RWPE2 (cell line): Measurements from ENCODE around the gene R3HDM4.
A peak's percentile ranks its signal among the peaks of the same experiment; 100 is the strongest.

Experiments
- ATAC-seq: fragments of 200-7000 bp; cut with Tn5 transposase; 3 replicates; pipeline ENCODE4 v1.9.1; 2021; ENCODE audit warnings: low read depth
- DNase-seq: peaks from one replicate; pipeline ENCODE4 v3.0.0-alpha.2; 2020; ENCODE audit warnings: low spot score
- H3K27ac ChIP-seq: fragments of 450-650 bp; 2 replicates; pipeline ENCODE4 v1.5.1; 2017; ENCODE audit warnings: mild to moderate bottlenecking; ENCODE audit not compliant: poor library complexity, severe bottlenecking
- H3K27me3 ChIP-seq: fragments of 250-450 bp; sonication (Bioruptor Pico); 2 replicates; pipeline ENCODE4 v1.5.1; 2021; ENCODE audit warnings: mild to moderate bottlenecking, moderate library complexity; ENCODE audit not compliant: insufficient read depth, poor library complexity, severe bottlenecking
- H3K36me3 ChIP-seq: fragments of 250-450 bp; sonication (Bioruptor Pico); 2 replicates; pipeline ENCODE4 v1.5.1; 2020; ENCODE audit warnings: low read depth, mild to moderate bottlenecking, moderate library complexity
- H3K4me1 ChIP-seq: fragments of 250-450 bp; sonication (Bioruptor Pico); 2 replicates; pipeline ENCODE4 v1.5.1; 2021; ENCODE audit warnings: mild to moderate bottlenecking, moderate library complexity; ENCODE audit not compliant: insufficient read depth, poor library complexity, severe bottlenecking
- H3K4me3 ChIP-seq: fragments of 250-450 bp; sonication (Bioruptor Pico); 2 replicates; pipeline ENCODE4 v1.5.1; 2021; ENCODE audit warnings: mild to moderate bottlenecking, moderate library complexity; ENCODE audit not compliant: severe bottlenecking
- H3K9me3 ChIP-seq: fragments of 250-450 bp; sonication (Bioruptor Pico); 2 replicates; pipeline ENCODE4 v1.5.1; 2021; ENCODE audit warnings: mild to moderate bottlenecking, moderate library complexity; ENCODE audit not compliant: severe bottlenecking
- TF ChIP-seq, protein P1 (sequence below): fragments of 450-650 bp; IDR thresholded peaks from one replicate; pipeline ENCODE4 v1.5.1; 2017; ENCODE audit warnings: mild to moderate bottlenecking, moderate library complexity; ENCODE audit not compliant: poor library complexity, severe bottlenecking

Gene R3HDM4

DNA sequence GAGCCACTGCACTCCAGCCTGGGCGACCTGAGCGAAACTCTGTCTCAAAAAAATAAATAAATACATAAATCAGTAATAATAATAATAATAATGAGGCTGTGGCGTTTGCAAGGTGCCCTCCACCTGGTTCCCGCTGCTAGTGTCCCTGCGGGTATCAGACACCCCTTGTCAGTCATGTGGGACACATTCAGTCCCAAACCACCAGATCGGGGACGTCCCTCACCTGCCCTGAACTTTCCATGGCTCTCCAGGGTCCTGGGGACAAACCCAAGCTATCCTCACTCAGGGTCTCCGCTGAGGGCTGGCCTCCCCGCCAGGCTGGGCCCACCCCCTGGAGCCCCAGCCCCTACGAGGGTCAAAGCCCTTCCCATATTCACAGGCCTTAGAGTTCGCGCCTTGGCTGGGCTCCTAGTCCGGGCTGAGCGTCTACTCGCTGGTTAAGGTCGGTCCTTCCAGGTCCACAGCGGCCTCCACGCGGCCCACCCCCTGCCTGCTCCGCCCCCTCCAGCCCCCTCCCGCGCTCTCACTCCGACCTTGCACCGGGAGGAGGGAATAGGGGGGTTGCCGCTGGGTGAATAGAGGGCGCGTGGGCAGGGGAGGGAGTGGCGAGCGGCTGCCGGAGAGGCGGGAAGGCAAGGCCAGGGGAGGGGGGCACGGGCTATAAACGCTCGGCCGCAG, 3.8 kb upstream of the R3HDM4 start:
- no peaks in the 10 kb centered on the region for H3K4me1 ChIP-seq
- TF ChIP-seq, protein P1, sequence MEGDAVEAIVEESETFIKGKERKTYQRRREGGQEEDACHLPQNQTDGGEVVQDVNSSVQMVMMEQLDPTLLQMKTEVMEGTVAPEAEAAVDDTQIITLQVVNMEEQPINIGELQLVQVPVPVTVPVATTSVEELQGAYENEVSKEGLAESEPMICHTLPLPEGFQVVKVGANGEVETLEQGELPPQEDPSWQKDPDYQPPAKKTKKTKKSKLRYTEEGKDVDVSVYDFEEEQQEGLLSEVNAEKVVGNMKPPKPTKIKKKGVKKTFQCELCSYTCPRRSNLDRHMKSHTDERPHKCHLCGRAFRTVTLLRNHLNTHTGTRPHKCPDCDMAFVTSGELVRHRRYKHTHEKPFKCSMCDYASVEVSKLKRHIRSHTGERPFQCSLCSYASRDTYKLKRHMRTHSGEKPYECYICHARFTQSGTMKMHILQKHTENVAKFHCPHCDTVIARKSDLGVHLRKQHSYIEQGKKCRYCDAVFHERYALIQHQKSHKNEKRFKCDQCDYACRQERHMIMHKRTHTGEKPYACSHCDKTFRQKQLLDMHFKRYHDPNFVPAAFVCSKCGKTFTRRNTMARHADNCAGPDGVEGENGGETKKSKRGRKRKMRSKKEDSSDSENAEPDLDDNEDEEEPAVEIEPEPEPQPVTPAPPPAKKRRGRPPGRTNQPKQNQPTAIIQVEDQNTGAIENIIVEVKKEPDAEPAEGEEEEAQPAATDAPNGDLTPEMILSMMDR, result no peak

DNA sequence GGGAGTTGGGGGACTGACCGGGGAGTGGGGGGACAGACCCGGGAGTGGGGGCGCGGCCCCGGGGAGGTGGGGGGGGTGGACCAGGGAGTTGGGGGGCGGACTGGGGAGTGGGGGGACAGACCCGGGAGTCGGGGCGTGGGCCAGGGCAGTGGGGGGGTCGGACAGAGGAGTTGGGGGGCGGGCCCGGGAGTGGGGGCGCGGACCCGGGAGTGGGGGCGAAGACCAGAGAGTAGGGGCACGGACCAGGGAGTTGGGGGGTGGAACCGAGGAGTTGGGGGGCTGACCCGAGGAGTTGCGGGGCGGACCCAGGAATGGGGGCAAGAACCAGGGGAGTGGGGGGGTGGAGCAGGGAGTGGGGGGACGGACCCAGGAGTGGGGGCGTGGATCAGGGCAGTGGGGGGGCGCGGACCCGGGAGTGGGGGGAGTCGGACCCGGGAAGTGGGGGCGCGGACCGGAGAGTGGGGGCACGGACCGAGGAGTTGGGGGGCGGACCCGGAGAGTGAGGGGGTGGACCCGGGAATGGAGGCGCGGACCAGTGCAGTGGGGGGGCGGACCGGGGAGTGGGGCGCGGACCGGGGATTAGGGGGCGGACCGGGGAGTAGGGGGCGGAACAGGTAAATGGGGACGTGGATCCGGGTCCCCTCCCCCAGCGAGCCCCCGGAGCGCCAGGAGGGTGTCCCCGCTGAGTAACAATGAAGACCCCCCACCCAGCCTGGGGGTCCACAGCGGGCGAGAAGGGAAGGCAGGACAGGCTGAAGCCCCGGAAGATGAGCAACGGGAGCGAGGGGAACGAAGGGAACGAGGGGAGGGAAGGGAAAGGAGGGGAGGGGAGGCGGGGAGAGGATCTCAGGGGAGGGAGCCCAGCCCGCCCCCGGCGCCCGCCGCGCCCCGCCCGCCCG, 589 bp downstream of the R3HDM4 start:
- Histone ChIP-seq H3K4me1 (peaks cover 10% of the 10 kb centered on the region), H3K36me3 (peaks cover 21% of the 10 kb centered on the region), H3K27me3 (peaks cover 5% of the 10 kb centered on the region), H3K27ac (peak overlapping the region; percentile 69), H3K9me3 (no peaks in the 10 kb centered on the region), H3K4me3 (peak overlapping the region; percentile 72)
- TF ChIP-seq, protein P1, result no peak
- ATAC-seq (peak; percentile 13; the same call in 1 of the 3 replicates), DNase-seq (peak; percentile 49)

More for the DNA sequence above, 3.8 kb upstream of the R3HDM4 start:
- H3K27ac ChIP-seq, result no peak overlapping the region
- peak; percentile 42 for DNase-seq
- H3K36me3 ChIP-seq, result no peaks in the 10 kb centered on the region
- H3K4me3 ChIP-seq, result no peak overlapping the region
- peaks cover 40% of the 10 kb centered on the region for H3K27me3 ChIP-seq
- no peaks in the 10 kb centered on the region for H3K9me3 ChIP-seq
- no peak for ATAC-seq

DNA sequence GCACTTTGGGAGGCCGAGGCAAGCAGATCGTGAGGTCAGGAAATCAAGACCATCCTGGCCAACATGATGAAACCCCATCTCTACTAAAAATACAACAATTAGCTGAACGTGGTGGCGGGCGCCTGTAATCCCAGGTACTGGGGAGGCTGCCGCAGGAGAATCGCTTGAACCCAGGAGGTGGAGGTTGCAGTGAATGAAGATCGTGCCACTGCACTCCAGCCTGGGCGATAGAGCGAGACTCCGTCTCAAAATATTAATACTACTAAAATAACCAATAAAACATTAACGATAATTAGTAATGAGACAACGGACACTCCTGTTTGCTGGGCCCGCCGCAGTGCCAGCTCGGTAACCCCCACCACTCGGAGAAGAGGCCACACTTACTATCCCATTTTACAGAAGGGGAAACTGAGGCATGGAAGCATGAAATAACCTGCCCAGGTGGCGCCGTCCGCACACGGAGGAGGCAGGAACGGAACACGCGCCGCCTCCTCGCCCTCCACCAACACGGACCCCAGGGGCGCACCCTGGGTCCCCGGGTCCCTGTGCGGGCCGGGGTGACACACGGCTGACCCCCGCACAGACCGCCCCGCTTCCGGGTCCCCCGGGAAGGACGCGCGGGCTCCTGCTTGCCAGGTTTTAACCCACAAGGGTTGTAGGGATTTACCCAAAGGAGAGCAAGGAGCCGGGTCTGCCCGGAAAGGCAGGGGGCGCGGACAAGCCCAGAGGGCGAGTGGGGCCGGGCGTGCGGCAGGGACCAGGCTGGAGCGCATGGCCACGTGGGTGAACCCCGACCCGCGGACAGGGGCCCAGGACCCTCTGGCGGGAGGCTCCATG, 1.6 kb downstream of the R3HDM4 start:
- Histone ChIP-seq H3K27ac (peak overlapping the region; percentile 69), H3K36me3 (peaks cover 21% of the 10 kb centered on the region), H3K9me3 (no peaks in the 10 kb centered on the region), H3K4me1 (peaks cover 10% of the 10 kb centered on the region), H3K27me3 (no peaks in the 10 kb centered on the region), H3K4me3 (no peak overlapping the region)
- ATAC-seq (no peak), DNase-seq (no peak)
- TF ChIP-seq, protein P1, result no peak

DNA sequence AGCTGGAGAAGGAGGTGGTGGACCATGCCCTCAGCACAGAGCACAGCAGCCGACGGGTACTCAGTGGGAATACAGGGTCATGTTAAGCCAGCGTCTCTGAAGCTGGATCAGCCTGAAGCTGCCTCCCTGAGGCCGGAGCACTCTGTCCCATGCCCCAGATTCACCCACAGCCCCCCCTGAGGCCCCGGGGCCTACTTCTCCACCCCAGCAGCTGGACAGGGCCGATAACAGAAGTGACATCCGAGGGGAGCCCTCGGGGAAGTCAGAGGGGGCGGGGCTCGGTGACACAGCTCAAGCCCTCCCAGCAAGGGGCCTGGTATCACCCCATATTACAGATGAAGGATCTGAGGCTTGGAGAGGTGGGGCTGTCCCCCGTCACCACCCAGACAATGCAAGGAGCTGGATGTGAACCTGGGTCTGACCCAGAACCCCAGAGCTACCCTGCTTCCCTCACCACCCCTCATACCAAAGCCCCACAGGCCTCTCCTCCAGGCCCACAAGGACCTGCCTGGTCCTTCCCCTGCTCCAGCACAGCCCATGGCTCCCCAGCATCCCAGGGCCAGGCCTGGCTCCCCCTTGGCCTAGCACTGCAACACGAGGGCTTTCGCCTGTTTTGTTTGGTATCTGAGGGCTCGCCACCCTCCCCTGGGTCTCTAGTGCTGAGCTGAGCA, 5.7 kb downstream of the R3HDM4 start:
- Histone ChIP-seq H3K4me3 (no peak overlapping the region), H3K27ac (no peak overlapping the region), H3K9me3 (no peaks in the 10 kb centered on the region), H3K4me1 (peaks cover 10% of the 10 kb centered on the region), H3K27me3 (no peaks in the 10 kb centered on the region), H3K36me3 (peaks cover 27% of the 10 kb centered on the region)
- DNase-seq, result no peak
- no peak for ATAC-seq
- TF ChIP-seq, protein P1, result no peak
